Pancreas (tissue), 10 donors: ENCODE measurements around the gene CYP4Z1. TPM values are rescaled to one million over a fixed set of nuclear protein-coding genes. Genes with fewer than 3 reads are reported as not detected.

Experiments
- ATAC-seq, 4 donors: fragments of 200-7000 bp; cut with Tn5 transposase; one replicate each; pipeline versions ENCODE4 v1.8.0 to v1.9.1; 2020; ENCODE audit warnings: mild to moderate bottlenecking in 4 of 4, moderate library complexity in 4 of 4
- DNase-seq, 6 donors: peaks; one replicate each; pipeline ENCODE4 v3.0.0-alpha.2; 2020
- FAIRE-seq: peaks from 2 replicates; lab custom pipeline; 2012; peaks lifted over from hg19 to GRCh38; lab: Jason Lieb, UNC
- H3K27ac ChIP-seq, 4 donors: fragments of 200-600 bp; sonication (generic); 1 replicate in 3 of 4; 2 replicates in 1 of 4; pipeline versions ENCODE4 v1.5.0 to v1.8.0; 2020
- H3K27me3 ChIP-seq, 4 donors: fragments of 200-600 bp; one replicate each; pipeline ENCODE4 v1.8.0; 2021
- H3K36me3 ChIP-seq, 3 donors: fragments of 200-600 bp; sonication (generic) in 1 of 3; one replicate each; pipeline versions ENCODE4 v1.5.0 to v1.8.0; 2020 to 2021
- H3K4me1 ChIP-seq, 3 donors: fragments of 200-600 bp; one replicate each; pipeline ENCODE4 v1.8.0; 2021
- H3K4me3 ChIP-seq, 4 donors: fragments of 200-600 bp; sonication (generic) in 2 of 4; one replicate each; pipeline versions ENCODE4 v1.5.0 to v1.8.0; 2020 to 2021
- H3K9me3 ChIP-seq, 4 donors: fragments of 200-600 bp; one replicate each; pipeline ENCODE4 v1.8.0; 2021
- intact Hi-C, 3 donors: fragments of 100-400 bp; cut with DNase I; formaldehyde crosslinking; loops; one replicate each; pipeline versions ENCODE4 v1.11.1 to v1.14.2; 2022
- polyA plus RNA-seq, 2 donors: library from polyadenylated mRNA; stranded (reverse); fragments of 200-250 nt; gene quantifications; one replicate each; pipeline ENCODE4 v1.2.3, GENCODE V29; 2013
- total RNA-seq, 6 donors: library from RNA; stranded (reverse); fragmentation: NEBNext Ultra II Directional in 4 of 6; extraction: Animal tissue kit (Norgen Biotek cat#: 25700) in 4 of 6; gene quantifications; one replicate each; pipeline versions ENCODE4 v1.2.1 to v1.2.4, GENCODE V29; 2021 to 2023
- TF ChIP-seq, protein P1 (sequence below), 4 donors: fragments of 200-600 bp; sonication (generic) in 3 of 4; IDR thresholded peaks; one replicate each; pipeline versions ENCODE4 v1.5.0 to v1.8.0; 2021; ENCODE audit warnings: antibody characterized with exemption in 4 of 4
- donor health status: healthy with polysubstance abuse.
- donor health status: DM: no; HTN: no; CAD: no; lungs with moderate emphysema.
- donor health status: DM: no; HTN: no; CAD: no.
- donor health status: control.
- donor health status: control.
- donor health status: Bipolar disorder and iron deficiency.
- donor health status: DM: yes; HTN: yes; CAD: no.
- donor health status: DM: no; HTN: no; CAD: no.
- donor health status: DM: no; HTN: no; CAD: no.
- donor health status: DM: yes; HTN: yes; CAD: no.

CYP4Z1 gene
- total and polyA plus RNA-seq, 8 donors = 0.06 to 0.40 (median 0.30) TPM; not detected in 4

GRCh38 chr1:47164552-47164951, 97.5 kb downstream of the CYP4Z1 start:
- Histone ChIP-seq H3K9me3 (no peaks in the 10 kb centered on the region), H3K36me3 (no peaks in the 10 kb centered on the region), H3K4me1 (no peaks in the 10 kb centered on the region), H3K4me3 (no peak overlapping the region), H3K27ac (no peak overlapping the region), H3K27me3 (no peaks in the 10 kb centered on the region)
- intact Hi-C loops = no loop called here
- DNase-seq = no peak
- no peak for FAIRE-seq
- no peak for ATAC-seq
- TF ChIP-seq, protein P1, sequence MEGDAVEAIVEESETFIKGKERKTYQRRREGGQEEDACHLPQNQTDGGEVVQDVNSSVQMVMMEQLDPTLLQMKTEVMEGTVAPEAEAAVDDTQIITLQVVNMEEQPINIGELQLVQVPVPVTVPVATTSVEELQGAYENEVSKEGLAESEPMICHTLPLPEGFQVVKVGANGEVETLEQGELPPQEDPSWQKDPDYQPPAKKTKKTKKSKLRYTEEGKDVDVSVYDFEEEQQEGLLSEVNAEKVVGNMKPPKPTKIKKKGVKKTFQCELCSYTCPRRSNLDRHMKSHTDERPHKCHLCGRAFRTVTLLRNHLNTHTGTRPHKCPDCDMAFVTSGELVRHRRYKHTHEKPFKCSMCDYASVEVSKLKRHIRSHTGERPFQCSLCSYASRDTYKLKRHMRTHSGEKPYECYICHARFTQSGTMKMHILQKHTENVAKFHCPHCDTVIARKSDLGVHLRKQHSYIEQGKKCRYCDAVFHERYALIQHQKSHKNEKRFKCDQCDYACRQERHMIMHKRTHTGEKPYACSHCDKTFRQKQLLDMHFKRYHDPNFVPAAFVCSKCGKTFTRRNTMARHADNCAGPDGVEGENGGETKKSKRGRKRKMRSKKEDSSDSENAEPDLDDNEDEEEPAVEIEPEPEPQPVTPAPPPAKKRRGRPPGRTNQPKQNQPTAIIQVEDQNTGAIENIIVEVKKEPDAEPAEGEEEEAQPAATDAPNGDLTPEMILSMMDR (IDR thresholded peaks at IDR 0.05) = no peak

Other genes with a start within 250 kb of the CYP4Z1 start
- under 1 TPM in 4 of 6 donors, not detected in 2; 0.26 to 0.74 (median 0.35) TPM for gene CYP4A11, start 125.8 kb upstream of the CYP4Z1 start, total RNA-seq
- gene CYP4A11, start 125.8 kb upstream of the CYP4Z1 start, polyA plus RNA-seq = under 1 TPM; 0.23 to 0.87 TPM
- gene CYP4X1, start 43.6 kb upstream of the CYP4Z1 start, total RNA-seq = 1 to 10 TPM in 4 of 6 donors, under 1 TPM in 2; 0.39 to 3.0 (median 1.5) TPM
- 1 to 10 TPM; 1.1 to 3.5 TPM for gene CYP4X1, start 43.6 kb upstream of the CYP4Z1 start, polyA plus RNA-seq
- under 1 TPM in 1 of 6 donors, not detected in 5; 0.19 TPM for gene CYP4A22, start 70.2 kb downstream of the CYP4Z1 start, total RNA-seq
- gene CYP4A22, start 70.2 kb downstream of the CYP4Z1 start, polyA plus RNA-seq = under 1 TPM; 0.11 to 0.28 TPM
- gene PDZK1IP1, start 122.8 kb downstream of the CYP4Z1 start, total RNA-seq = 10 to 100 TPM; 26.6 to 55.9 (median 46.4) TPM
- gene PDZK1IP1, start 122.8 kb downstream of the CYP4Z1 start, polyA plus RNA-seq = 10 to 100 TPM; 26.1 to 41.9 TPM
- 1 to 10 TPM in 2 of 6 donors, under 1 TPM in 4; 0.28 to 1.2 (median 0.39) TPM for gene TAL1, start 165.0 kb downstream of the CYP4Z1 start, total RNA-seq
- gene TAL1, start 165.0 kb downstream of the CYP4Z1 start, polyA plus RNA-seq = 1 to 10 TPM; 1.8 to 3.2 TPM
- 1 to 10 TPM in 2 of 6 donors, under 1 TPM in 4; 0.43 to 1.5 (median 0.67) TPM for gene STIL, start 246.9 kb downstream of the CYP4Z1 start, total RNA-seq
- gene STIL, start 246.9 kb downstream of the CYP4Z1 start, polyA plus RNA-seq = under 1 TPM; 0.49 to 0.56 TPM